ENCODE results near the gene KRT26.

DNA sequence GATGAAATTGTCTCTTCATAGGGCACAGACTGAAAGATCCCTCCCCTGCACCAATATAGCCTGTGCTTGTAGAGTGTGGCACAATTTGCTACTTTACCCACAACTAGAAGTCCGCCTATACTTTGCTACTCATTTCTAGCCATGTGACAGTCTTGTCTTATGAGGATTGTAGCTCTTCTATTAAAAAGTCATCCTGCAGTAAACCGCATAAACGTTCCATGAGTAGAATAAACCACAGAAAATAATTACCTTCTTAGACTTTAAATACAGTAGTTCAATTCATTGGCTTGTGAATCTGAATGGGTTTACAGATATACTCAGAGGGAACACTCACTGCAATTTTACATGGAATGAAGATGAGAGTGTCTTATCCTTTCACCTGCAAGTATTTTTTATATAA is 6.0 kb upstream of the KRT26 start:
- TF ChIP-seq CTCF (conservative IDR thresholded peaks at IDR 0.05 in 1 of 2, IDR thresholded peaks at IDR 0.05 in 1 of 2; ENCODE audit: low read depth in 1 of 2, low read length in 2 of 2) (no peak), EZH2 (IDR thresholded peaks at IDR 0.05; ENCODE audit: low read length, missing control alignments) (no peak)

Data from fibroblast of lung (primary cell).